NB4 (cell line): Measurements from ENCODE around the gene CABP2.

Experiments used
- DNase-seq: peaks from one replicate; pipeline ENCODE4 v3.0.0; 2010; ENCODE audit warnings: low read depth
- H3K4me3 ChIP-seq: one replicate; pipeline ENCODE4 v1.5.1; 2011; ENCODE audit warnings: mild to moderate bottlenecking, low read depth, low read length, moderate library complexity
- MYC ChIP-seq: IDR thresholded peaks from 2 replicates; pipeline ENCODE4 v1.6.1; 2011; ENCODE audit warnings: low read depth, low read length
- POLR2A ChIP-seq: IDR thresholded peaks from 2 replicates; pipeline ENCODE4 v1.6.1; 2011; ENCODE audit warnings: mild to moderate bottlenecking; ENCODE audit not compliant: insufficient read length; ENCODE audit errors: extremely low read depth
- TF ChIP-seq, protein P1 (sequence below): IDR thresholded peaks from 2 replicates; pipeline ENCODE4 v1.6.1; 2011; ENCODE audit warnings: low read depth, low read length
- TF ChIP-seq, protein P2 (sequence below): IDR thresholded peaks from one replicate; pipeline ENCODE4 v1.5.1; 2012; ENCODE audit warnings: low read depth, low read length

The CABP2 gene

DNA sequence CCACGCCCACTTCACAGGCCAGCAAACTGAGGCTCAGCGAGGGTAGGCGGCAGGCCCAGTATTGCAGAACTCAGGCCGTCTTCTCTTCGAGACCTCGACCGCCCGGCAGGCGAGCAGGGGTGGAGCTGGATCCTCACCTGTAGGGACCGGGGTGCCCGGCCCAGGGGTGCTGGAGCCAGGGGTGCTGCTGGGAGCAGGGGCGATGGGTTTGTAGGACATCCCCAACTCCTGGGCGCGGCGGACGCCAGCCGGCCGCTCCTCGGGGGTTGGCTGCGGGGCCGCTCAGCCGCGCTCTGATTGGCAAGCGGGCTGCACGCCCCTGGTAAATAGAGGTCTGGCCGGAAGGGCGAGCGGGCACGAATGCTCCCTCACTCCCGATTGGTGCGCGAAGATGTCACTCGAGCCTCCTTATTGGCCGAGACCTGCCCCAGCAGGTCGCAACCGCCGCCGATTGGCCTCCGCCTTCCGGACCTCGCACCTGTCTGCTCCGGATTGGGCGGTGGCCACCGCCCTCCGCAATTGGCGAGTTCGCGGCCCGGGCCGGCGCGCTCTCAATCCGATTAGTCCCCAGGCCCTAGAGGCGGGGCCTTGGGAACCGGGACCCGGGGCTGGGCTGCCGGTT is 15.3 kb downstream of the CABP2 start, which contains the start of gene CDK2AP2:
TSS of gene CDK2AP2 (minus strand) at position 299 of the 622 bp plus-strand sequence. CDS start at position 219, 80 bp downstream.
- peak; percentile 36 for TF ChIP-seq POLR2A
- TF ChIP-seq, protein P1, sequence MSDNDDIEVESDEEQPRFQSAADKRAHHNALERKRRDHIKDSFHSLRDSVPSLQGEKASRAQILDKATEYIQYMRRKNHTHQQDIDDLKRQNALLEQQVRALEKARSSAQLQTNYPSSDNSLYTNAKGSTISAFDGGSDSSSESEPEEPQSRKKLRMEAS: peak; percentile 42; the same call in 1 of the 2 replicates
- TF ChIP-seq, protein P2, sequence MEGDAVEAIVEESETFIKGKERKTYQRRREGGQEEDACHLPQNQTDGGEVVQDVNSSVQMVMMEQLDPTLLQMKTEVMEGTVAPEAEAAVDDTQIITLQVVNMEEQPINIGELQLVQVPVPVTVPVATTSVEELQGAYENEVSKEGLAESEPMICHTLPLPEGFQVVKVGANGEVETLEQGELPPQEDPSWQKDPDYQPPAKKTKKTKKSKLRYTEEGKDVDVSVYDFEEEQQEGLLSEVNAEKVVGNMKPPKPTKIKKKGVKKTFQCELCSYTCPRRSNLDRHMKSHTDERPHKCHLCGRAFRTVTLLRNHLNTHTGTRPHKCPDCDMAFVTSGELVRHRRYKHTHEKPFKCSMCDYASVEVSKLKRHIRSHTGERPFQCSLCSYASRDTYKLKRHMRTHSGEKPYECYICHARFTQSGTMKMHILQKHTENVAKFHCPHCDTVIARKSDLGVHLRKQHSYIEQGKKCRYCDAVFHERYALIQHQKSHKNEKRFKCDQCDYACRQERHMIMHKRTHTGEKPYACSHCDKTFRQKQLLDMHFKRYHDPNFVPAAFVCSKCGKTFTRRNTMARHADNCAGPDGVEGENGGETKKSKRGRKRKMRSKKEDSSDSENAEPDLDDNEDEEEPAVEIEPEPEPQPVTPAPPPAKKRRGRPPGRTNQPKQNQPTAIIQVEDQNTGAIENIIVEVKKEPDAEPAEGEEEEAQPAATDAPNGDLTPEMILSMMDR: no peak
- peak within 1 kb of the TSS; percentile 72 for H3K4me3 ChIP-seq
- DNase-seq: peak; percentile 100

DNA sequence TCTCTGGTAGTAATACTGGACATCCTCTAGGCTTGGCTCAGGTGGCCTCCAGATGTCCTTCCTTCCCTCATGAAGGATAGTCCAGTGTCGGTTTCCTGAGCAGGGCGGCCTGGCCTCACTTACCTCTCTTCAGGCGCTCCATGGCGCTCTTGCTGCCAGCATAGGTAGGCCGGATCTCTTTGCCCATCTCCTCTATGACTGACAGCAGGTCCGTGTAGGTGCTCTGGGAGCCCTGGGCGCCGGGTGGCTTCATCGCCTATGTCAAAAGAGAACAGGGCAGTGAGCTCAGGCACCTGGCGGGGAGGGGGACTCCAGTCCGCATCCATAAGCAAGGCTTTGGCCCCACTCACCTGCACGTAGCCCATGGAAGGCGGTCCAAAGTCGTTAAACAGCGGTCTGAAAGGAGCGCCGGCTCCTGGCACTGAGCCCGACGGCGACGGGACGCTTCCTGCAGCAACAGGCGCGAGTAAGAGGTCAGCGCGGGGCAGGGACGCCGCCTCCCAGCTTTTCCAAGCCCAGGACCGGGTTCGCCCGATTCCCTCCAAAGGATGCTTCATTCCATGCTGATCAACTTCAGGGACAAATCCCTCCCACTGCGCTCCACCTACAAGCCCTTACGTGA is 15.9 kb downstream of the CABP2 start:
- DNase-seq: no peak

DNA sequence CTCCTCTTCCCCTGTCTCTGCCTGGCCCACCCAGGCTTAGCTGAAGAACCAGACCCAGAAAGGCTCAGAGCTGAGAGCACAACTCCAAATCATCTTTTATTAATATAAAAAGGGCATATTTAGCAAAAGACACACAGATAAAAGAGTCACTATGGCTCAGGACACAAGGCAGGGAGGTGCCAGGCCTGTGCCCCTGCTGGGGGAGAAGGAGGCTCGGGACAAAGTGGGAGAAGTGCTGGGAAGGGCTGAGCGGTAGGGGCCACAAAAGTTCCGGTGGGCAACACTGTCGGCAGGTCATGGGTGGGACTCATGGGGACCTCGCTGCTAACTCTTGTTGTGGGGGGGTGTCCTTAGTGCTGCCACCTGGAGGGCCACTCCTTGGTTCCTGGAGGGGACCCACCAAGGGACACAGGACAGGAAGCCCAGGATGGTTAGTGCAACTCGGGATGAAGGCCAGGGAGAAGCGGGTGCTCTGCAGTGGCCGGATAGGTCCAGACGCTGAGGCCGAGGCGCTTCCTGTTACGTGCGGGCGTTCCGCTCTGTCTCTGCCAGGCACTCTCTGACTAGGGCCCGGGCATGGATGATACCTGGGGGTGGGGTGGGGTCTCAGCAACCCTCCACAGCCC is 16.7 kb downstream of the CABP2 start:
- DNase-seq: peak; percentile 11
- no peak overlapping the region for H3K4me3 ChIP-seq
- TF ChIP-seq MYC (no peak), POLR2A (no peak)

More for the DNA sequence above, 15.9 kb downstream of the CABP2 start:
- TF ChIP-seq MYC: no peak
- TF ChIP-seq, protein P2: no peak
- no peak for TF ChIP-seq POLR2A
- TF ChIP-seq, protein P1: no peak
- H3K4me3 ChIP-seq: peak overlapping the region; percentile 60

DNA sequence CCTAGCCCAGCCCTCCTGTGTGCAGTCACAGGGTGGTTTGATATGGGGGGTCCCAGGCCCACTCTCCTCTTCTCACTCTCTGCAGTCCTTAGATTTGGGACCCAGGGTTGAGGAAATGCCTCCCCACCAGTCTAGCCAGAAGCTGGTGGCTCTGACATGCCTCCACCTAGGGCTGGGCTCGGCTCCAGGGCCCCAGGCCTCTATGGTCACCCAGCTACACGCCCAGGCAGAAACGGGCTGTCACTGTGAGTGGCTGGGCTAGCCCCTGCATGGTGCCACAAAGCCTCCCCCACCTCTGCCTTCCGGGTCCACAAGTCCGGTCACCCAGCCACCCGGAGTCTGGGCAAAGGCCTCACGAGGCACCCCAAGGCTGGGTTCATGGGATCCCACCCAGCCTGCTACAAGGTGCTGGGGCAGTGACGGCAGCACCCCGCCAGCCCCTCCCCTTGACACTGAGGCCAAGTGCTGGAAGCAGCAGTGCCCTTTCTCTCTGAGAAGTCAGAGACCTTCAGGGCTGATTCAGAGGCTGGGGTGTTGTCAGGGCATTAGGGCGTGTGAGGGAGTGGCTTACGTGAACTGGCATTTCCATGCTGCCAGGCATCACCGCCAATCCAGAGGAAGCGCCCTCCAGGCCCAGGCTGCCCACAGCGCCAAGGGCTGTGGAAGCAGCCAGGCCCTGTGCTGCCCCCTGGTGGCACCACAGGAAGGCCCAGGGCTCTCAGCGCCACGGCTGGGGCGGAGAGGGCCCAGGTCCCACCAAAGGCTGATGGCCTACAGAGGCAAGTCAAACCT is 17.4 kb downstream of the CABP2 start:
- H3K4me3 ChIP-seq: peak overlapping the region; percentile 57
- DNase-seq: peak; percentile 95
- TF ChIP-seq, protein P1: peak; percentile 62; the same call in 1 of the 2 replicates
- TF ChIP-seq MYC (peak; percentile 83), POLR2A (no peak)
- TF ChIP-seq, protein P2: peak; percentile 96

DNA sequence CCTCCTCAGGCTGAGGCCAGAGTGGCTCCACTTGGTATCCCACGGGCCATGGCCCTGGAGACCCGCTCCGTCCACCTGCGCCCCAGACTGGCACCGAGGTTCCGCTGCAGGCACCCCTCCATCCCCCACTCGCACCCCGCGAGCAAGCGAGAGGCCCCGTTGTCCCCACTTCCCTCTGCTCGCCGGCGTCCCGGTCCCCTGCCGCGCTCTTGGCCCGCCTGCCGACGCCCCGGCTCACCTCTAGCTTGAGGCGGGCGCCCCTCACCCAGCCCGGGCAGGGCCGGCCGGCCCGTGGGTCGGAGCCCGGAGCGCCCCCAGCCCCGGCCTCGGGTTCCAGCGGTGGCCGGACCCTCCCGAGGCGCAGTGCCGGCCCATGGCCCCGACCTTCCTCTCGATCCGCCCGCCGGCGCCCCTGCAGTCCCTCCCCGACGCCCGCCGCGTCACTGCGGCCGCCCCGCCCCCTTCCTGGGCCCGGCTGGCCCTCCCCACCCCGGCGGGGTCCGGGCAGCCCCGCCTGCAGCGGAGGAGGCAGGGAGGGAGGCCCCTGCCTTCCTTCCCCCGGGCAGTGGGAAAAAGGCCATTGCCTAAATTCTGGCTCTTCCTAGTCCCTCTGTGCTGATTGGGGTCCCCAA is 18.2 kb downstream of the CABP2 start, which contains the start of gene PITPNM1:
TSS of gene PITPNM1 (minus strand) at position 414 of the 632 bp plus-strand sequence. CDS start 1,183 bp downstream, outside the sequence.
- TF ChIP-seq MYC (no peak), POLR2A (peak; percentile 48)
- TF ChIP-seq, protein P2: no peak
- TF ChIP-seq, protein P1: no peak
- DNase-seq: peak; percentile 88
- H3K4me3 ChIP-seq: peak within 1 kb of the TSS; percentile 81
